Fibroblast of lung (primary cell): Measurements from ENCODE around the gene TRIM40. TPM values are rescaled to one million over a fixed set of nuclear protein-coding genes. Genes with fewer than 3 reads are reported as not detected.
A peak's percentile ranks its signal among the peaks of the same experiment; 100 is the strongest.

Experiments
- DNase-seq, 2 donors: peaks; one replicate each; pipeline versions ENCODE4 v3.0.0 to v3.0.0-alpha.2; 2010; ENCODE audit warnings: low read depth in 2 of 2
- H2AFZ ChIP-seq: 2 replicates; pipeline ENCODE4 v1.5.1; 2012; ENCODE audit warnings: low read length, control low read depth, inconsistent platforms
- H3K27ac ChIP-seq: 2 replicates; pipeline ENCODE4 v1.5.1; 2011; ENCODE audit warnings: low read length, control low read depth; ENCODE audit not compliant: insufficient read depth
- H3K27me3 ChIP-seq: 2 replicates; pipeline ENCODE4 v1.5.1; 2011; ENCODE audit warnings: mild to moderate bottlenecking, low read length; ENCODE audit not compliant: control insufficient read depth, insufficient read depth
- H3K36me3 ChIP-seq: 2 replicates; pipeline ENCODE4 v1.5.1; 2011; ENCODE audit warnings: low read length; ENCODE audit not compliant: control insufficient read depth, insufficient read depth
- H3K4me1 ChIP-seq: 2 replicates; pipeline ENCODE4 v1.5.1; 2011; ENCODE audit warnings: low read length; ENCODE audit not compliant: control insufficient read depth, insufficient read depth; ENCODE audit errors: extremely low read depth
- H3K4me2 ChIP-seq: 2 replicates; pipeline ENCODE4 v1.5.1; 2011; ENCODE audit warnings: low read length, control low read depth; ENCODE audit not compliant: insufficient read depth; ENCODE audit errors: extremely low read depth
- H3K4me3 ChIP-seq, 4 experiments: fragments of 200-600 bp in 1 of 4; sonication (generic) in 1 of 4; replicated peaks in 1 of 4; 2 replicates each; pipeline ENCODE4 v1.5.1; 2011 to 2016; ENCODE audit warnings: low read length in 4 of 4, low read depth in 3 of 4, mild to moderate bottlenecking in 3 of 4, control low read depth in 2 of 4, inconsistent platforms in 1 of 4, mixed read lengths in 1 of 4; ENCODE audit not compliant: insufficient read depth in 1 of 4; ENCODE audit errors: control extremely low read depth in 1 of 4
- H3K79me2 ChIP-seq: 2 replicates; pipeline ENCODE4 v1.5.1; 2012; ENCODE audit warnings: mild to moderate bottlenecking, low read length, inconsistent platforms; ENCODE audit not compliant: control insufficient read depth, insufficient read depth
- H3K9ac ChIP-seq: 2 replicates; pipeline ENCODE4 v1.5.1; 2011; ENCODE audit warnings: mild to moderate bottlenecking, low read length, control low read depth; ENCODE audit not compliant: insufficient read depth
- H3K9me3 ChIP-seq: 2 replicates; pipeline ENCODE4 v1.5.1; 2012; ENCODE audit warnings: low read depth, low read length; ENCODE audit not compliant: control insufficient read depth, insufficient read depth
- H4K20me1 ChIP-seq: 2 replicates; pipeline ENCODE4 v1.5.1; 2011; ENCODE audit warnings: low read length; ENCODE audit not compliant: control insufficient read depth, insufficient read depth; ENCODE audit errors: extremely low read depth
- CTCF ChIP-seq, 2 donors: IDR thresholded peaks in 1 of 2; conservative IDR thresholded peaks in 1 of 2; 1 replicate in 1 of 2; 2 replicates in 1 of 2; pipeline ENCODE4 v1.5.1; 2011 to 2012; ENCODE audit warnings: low read length in 2 of 2, control low read depth in 1 of 2, inconsistent platforms in 1 of 2, low read depth in 1 of 2, mild to moderate bottlenecking in 1 of 2
- EZH2 ChIP-seq: IDR thresholded peaks from 2 replicates; pipeline ENCODE4 v1.5.1; 2012; ENCODE audit warnings: low read length, control low read depth, mild to moderate bottlenecking; ENCODE audit errors: missing control alignments
- polyA minus RNA-seq: library from RNA; depleted of rRNA, polyadenylated mRNA; stranded (reverse); fragments of >200 nt; gene quantifications from 2 replicates; pipeline ENCODE4 v1.2.3, GENCODE V29; 2011; ENCODE audit warnings: low replicate concordance
- polyA plus RNA-seq, 2 donors: library from polyadenylated mRNA; depleted of rRNA in 1 of 2; stranded (reverse) in 1 of 2; unstranded in 1 of 2; fragments of >200 nt; gene quantifications; 2 replicates each; pipeline ENCODE4 v1.2.1, GENCODE V29; 2011 to 2012; ENCODE audit warnings: missing spikeins in 1 of 2
- total RNA-seq: library from RNA; depleted of rRNA; stranded (reverse); fragments of >200 nt; gene quantifications from 2 replicates; pipeline ENCODE4 v1.2.1, GENCODE V29; 2014

TRIM40 gene
- total RNA-seq (not detected in 2 replicates), polyA plus RNA-seq (not detected in 2 replicates), polyA minus RNA-seq (not detected in 2 replicates)
- polyA plus RNA-seq (2012) = not detected in 2 replicates

GRCh38 chr6:30135757-30136156, at the start of gene TRIM40:
Gene TRIM40, plus strand, starts transcription at chr6:30136140. Its CDS starts 897 bp downstream, at chr6:30137037.
- H3K4me1 ChIP-seq = no peaks in the 10 kb centered on the region
- TF ChIP-seq CTCF (conservative IDR thresholded peaks at IDR 0.05 in 1 of 2, IDR thresholded peaks at IDR 0.05 in 1 of 2; ENCODE audit: low read depth in 1 of 2, low read length in 2 of 2) = no peak
- no peaks in the 10 kb centered on the region for H3K9me3 ChIP-seq
- no peak within 1 kb of the TSS for H3K9ac ChIP-seq
- H3K4me3 ChIP-seq = no peak within 1 kb of the TSS
- no peak within 1 kb of the TSS for H2AFZ ChIP-seq
- H4K20me1 ChIP-seq = no peaks in the 10 kb centered on the region
- no peak within 1 kb of the TSS for H3K27ac ChIP-seq
- no peak for DNase-seq
- no peak within 1 kb of the TSS for H3K4me2 ChIP-seq
- peaks cover 20% of the 10 kb centered on the region for H3K27me3 ChIP-seq
- H3K36me3 ChIP-seq = no peaks in the 10 kb centered on the region
- no peaks in the 10 kb centered on the region for H3K79me2 ChIP-seq

GRCh38 chr6:30087876-30088275, 48.1 kb upstream of the TRIM40 start:
- Histone ChIP-seq H3K27ac (no peak overlapping the region), H3K9ac (no peak overlapping the region), H3K79me2 (no peaks in the 10 kb centered on the region), H3K9me3 (no peaks in the 10 kb centered on the region), H3K27me3 (peaks cover 14% of the 10 kb centered on the region), H3K4me2 (no peak overlapping the region), H3K36me3 (no peaks in the 10 kb centered on the region), H3K4me1 (peaks cover 5% of the 10 kb centered on the region), H4K20me1 (no peaks in the 10 kb centered on the region), H2AFZ (no peak overlapping the region), H3K4me3 (no peak overlapping the region)
- TF ChIP-seq CTCF (conservative IDR thresholded peaks at IDR 0.05 in 1 of 2, IDR thresholded peaks at IDR 0.05 in 1 of 2; ENCODE audit: low read depth in 1 of 2, low read length in 2 of 2) (no peak), EZH2 (no peak)
- no peak for DNase-seq

GRCh38 chr6:30091577-30092381, 44.2 kb upstream of the TRIM40 start:
- H2AFZ ChIP-seq = peak overlapping the region; percentile 26
- DNase-seq = peak; percentile 29 to 70
- H3K79me2 ChIP-seq = no peaks in the 10 kb centered on the region
- no peaks in the 10 kb centered on the region for H4K20me1 ChIP-seq
- no peak for TF ChIP-seq EZH2
- no peak for TF ChIP-seq CTCF (conservative IDR thresholded peaks at IDR 0.05 in 1 of 2, IDR thresholded peaks at IDR 0.05 in 1 of 2; ENCODE audit: low read depth in 1 of 2, low read length in 2 of 2)
- peaks cover 16% of the 10 kb centered on the region for H3K27me3 ChIP-seq
- H3K36me3 ChIP-seq = no peaks in the 10 kb centered on the region
- H3K4me3 ChIP-seq = no peak overlapping the region
- peaks cover 5% of the 10 kb centered on the region for H3K4me1 ChIP-seq
- peak overlapping the region; percentile 13 for H3K4me2 ChIP-seq
- H3K27ac ChIP-seq = no peak overlapping the region
- H3K9me3 ChIP-seq = no peaks in the 10 kb centered on the region
- H3K9ac ChIP-seq = no peak overlapping the region
